ENCODE data around the gene ADORA1.

- TF ChIP-seq POLR2A (IDR thresholded peaks at IDR 0.05; ENCODE audit: low read depth, low read length) (no peak), SPI1 (IDR thresholded peaks at IDR 0.05; ENCODE audit: low read depth, low read length) (no peak), TAF1 (IDR thresholded peaks at IDR 0.05; ENCODE audit: low read depth, low read length) (no peak), POLR2AphosphoS5 (IDR thresholded peaks at IDR 0.05; ENCODE audit: low read depth, low read length) (no peak)
Measured at GRCh38 chr1:203077956-203078355, 49.6 kb upstream of the ADORA1 start.
